RWPE1 (cell line): ENCODE results near the gene NAV3.

ENCODE experiments used
- CTCF ChIA-PET: fragments of 350-600 bp; sonication (Branson Sonifier 250); formaldehyde crosslinking; extraction: SDS; loops from one replicate; lab custom pipeline; 2021; lab: Yijun Ruan, JAX
- POLR2A ChIA-PET: fragments of 400-600 bp; formaldehyde crosslinking; extraction: SDS; loops from one replicate; lab custom pipeline; 2020; ENCODE audit warnings: antibody characterized with exemption; ENCODE audit not compliant: low non-redundant PET; lab: Yijun Ruan, JAX
- DNase-seq: peaks from one replicate; pipeline ENCODE4 v3.0.0; 2012; ENCODE audit warnings: low spot score
- H3K27ac ChIP-seq: fragments of 450-650 bp; 2 replicates; pipeline ENCODE4 v1.5.1; 2017
- CTCF ChIP-seq: fragments of 450-650 bp; conservative IDR thresholded peaks from 2 replicates; pipeline ENCODE4 v1.5.1; 2017; ENCODE audit warnings: low read depth, mild to moderate bottlenecking

The NAV3 gene

GRCh38 chr12:77957062-77957461 is 126.4 kb downstream of the NAV3 start:
- no peak overlapping the region for H3K27ac ChIP-seq
- ChIA-PET CTCF (no interaction called here), POLR2A (no interaction called here)
- TF ChIP-seq CTCF: no peak
- DNase-seq: no peak

- TF ChIP-seq CTCF: no peak
- POLR2A ChIA-PET: no interaction called here
- CTCF ChIA-PET: no interaction called here
- DNase-seq: no peak
- no peak overlapping the region for H3K27ac ChIP-seq
These were observed 133.0 kb downstream of the NAV3 start for GRCh38 chr12:77963576-77964178.

GRCh38 chr12:77965790-77966189 is 135.1 kb downstream of the NAV3 start:
- POLR2A ChIA-PET: no interaction called here
- DNase-seq: no peak
- no peak for TF ChIP-seq CTCF
- no peak overlapping the region for H3K27ac ChIP-seq
- CTCF ChIA-PET: no interaction called here

- ChIA-PET CTCF (no interaction called here), POLR2A (no interaction called here)
These were observed 137.3 kb downstream of the NAV3 start for GRCh38 chr12:77968021-77968420.

GRCh38 chr12:77968571-77968970 is 137.9 kb downstream of the NAV3 start:
- ChIA-PET POLR2A (no interaction called here), CTCF (no interaction called here)
- no peak overlapping the region for H3K27ac ChIP-seq
- no peak for TF ChIP-seq CTCF
- DNase-seq: no peak

More at GRCh38 chr12:77968021-77968420, 137.3 kb downstream of the NAV3 start:
- H3K27ac ChIP-seq: no peak overlapping the region
- DNase-seq: no peak
- TF ChIP-seq CTCF: no peak

GRCh38 chr12:77973579-77973978 is 142.9 kb downstream of the NAV3 start:
- ChIA-PET CTCF (no interaction called here), POLR2A (interaction anchor here (0.6 kb wide), 1 partner anchor 34 kb away, joined by 3 read pairs; no protein-coding TSS in a partner anchor)
- no peak for TF ChIP-seq CTCF
- H3K27ac ChIP-seq: no peak overlapping the region
- DNase-seq: no peak

- no peak for DNase-seq
- ChIA-PET CTCF (no interaction called here), POLR2A (no interaction called here)
- H3K27ac ChIP-seq: no peak overlapping the region
- no peak for TF ChIP-seq CTCF
These were observed 144.0 kb downstream of the NAV3 start for GRCh38 chr12:77974645-77975044.
